Glutamatergic neuron (in vitro differentiated cells): Measurements from ENCODE around the gene CASK. TPM values are rescaled to one million over a fixed set of nuclear protein-coding genes. Genes with fewer than 3 reads are reported as not detected.

Experiments
- DNase-seq: peaks from one replicate; pipeline ENCODE4 v3.0.0; 2022
- H3K27ac Mint-ChIP-seq: one replicate; pipeline ENCODE4 v1.8.0; 2020; ENCODE audit warnings: mild to moderate bottlenecking, mixed read lengths, inconsistent platforms; ENCODE audit not compliant: unreplicated experiment
- H3K27me3 Mint-ChIP-seq: one replicate; pipeline ENCODE4 v1.8.0; 2020; ENCODE audit warnings: mild to moderate bottlenecking, moderate library complexity, mixed read lengths, inconsistent platforms; ENCODE audit not compliant: unreplicated experiment
- H3K36me3 Mint-ChIP-seq: one replicate; pipeline ENCODE4 v1.8.0; 2020; ENCODE audit warnings: mild to moderate bottlenecking, mixed read lengths, inconsistent platforms; ENCODE audit not compliant: unreplicated experiment
- H3K4me1 Mint-ChIP-seq: one replicate; pipeline ENCODE4 v1.8.0; 2020; ENCODE audit warnings: mild to moderate bottlenecking, low read depth, mixed read lengths, inconsistent platforms; ENCODE audit not compliant: unreplicated experiment
- H3K4me3 Mint-ChIP-seq: one replicate; pipeline ENCODE4 v1.8.0; 2020; ENCODE audit warnings: mild to moderate bottlenecking, mixed read lengths, inconsistent platforms; ENCODE audit not compliant: unreplicated experiment
- H3K9me3 Mint-ChIP-seq: one replicate; pipeline ENCODE4 v1.8.0; 2020; ENCODE audit warnings: mild to moderate bottlenecking, moderate library complexity, mixed read lengths, inconsistent platforms; ENCODE audit not compliant: unreplicated experiment
- total RNA-seq: library from RNA; stranded (reverse); fragmentation: NEBNext Ultra II Directional; extraction: Animal tissue kit (Norgen Biotek cat#: 25700); gene quantifications from one replicate; pipeline ENCODE4 v1.2.1, GENCODE V29; 2021; ENCODE audit not compliant: unreplicated experiment
- TF ChIP-seq, protein P1 (sequence below): fragments of 200-600 bp; sonication (generic); IDR thresholded peaks from one replicate; pipeline ENCODE4 v1.5.0; 2021; ENCODE audit not compliant: partially characterized antibody, unreplicated experiment

CASK gene
- total RNA-seq, 1 donor from 2014 or later: 173 TPM

DNA sequence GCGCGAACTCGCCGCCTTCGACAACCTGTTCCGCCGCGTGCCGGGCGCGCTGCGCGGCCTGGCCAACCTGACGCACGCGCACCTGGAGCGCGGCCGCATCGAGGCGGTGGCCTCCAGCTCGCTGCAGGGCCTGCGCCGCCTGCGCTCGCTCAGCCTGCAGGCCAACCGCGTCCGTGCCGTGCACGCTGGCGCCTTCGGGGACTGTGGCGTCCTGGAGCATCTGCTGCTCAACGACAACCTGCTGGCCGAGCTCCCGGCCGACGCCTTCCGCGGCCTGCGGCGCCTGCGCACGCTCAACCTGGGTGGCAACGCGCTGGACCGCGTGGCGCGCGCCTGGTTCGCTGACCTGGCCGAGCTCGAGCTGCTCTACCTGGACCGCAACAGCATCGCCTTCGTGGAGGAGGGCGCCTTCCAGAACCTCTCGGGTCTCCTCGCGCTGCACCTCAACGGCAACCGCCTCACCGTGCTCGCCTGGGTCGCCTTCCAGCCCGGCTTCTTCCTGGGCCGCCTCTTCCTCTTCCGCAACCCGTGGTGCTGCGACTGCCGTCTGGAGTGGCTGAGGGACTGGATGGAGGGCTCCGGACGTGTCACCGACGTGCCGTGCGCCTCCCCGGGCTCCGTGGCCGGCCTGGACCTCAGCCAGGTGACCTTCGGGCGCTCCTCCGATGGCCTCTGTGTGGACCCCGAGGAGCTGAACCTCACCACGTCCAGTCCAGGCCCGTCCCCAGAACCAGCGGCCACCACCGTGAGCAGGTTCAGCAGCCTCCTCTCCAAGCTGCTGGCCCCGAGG lies 449.2 kb downstream of the CASK start:
- Mint-ChIP-seq H3K4me1 (peaks cover 5% of the 10 kb centered on the region), H3K4me3 (no peak overlapping the region), H3K36me3 (no peaks in the 10 kb centered on the region), H3K9me3 (peaks cover 2% of the 10 kb centered on the region), H3K27ac (no peak overlapping the region), H3K27me3 (peaks cover 4% of the 10 kb centered on the region)
- TF ChIP-seq, protein P1, sequence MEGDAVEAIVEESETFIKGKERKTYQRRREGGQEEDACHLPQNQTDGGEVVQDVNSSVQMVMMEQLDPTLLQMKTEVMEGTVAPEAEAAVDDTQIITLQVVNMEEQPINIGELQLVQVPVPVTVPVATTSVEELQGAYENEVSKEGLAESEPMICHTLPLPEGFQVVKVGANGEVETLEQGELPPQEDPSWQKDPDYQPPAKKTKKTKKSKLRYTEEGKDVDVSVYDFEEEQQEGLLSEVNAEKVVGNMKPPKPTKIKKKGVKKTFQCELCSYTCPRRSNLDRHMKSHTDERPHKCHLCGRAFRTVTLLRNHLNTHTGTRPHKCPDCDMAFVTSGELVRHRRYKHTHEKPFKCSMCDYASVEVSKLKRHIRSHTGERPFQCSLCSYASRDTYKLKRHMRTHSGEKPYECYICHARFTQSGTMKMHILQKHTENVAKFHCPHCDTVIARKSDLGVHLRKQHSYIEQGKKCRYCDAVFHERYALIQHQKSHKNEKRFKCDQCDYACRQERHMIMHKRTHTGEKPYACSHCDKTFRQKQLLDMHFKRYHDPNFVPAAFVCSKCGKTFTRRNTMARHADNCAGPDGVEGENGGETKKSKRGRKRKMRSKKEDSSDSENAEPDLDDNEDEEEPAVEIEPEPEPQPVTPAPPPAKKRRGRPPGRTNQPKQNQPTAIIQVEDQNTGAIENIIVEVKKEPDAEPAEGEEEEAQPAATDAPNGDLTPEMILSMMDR: no peak
- DNase-seq: no peak

DNA sequence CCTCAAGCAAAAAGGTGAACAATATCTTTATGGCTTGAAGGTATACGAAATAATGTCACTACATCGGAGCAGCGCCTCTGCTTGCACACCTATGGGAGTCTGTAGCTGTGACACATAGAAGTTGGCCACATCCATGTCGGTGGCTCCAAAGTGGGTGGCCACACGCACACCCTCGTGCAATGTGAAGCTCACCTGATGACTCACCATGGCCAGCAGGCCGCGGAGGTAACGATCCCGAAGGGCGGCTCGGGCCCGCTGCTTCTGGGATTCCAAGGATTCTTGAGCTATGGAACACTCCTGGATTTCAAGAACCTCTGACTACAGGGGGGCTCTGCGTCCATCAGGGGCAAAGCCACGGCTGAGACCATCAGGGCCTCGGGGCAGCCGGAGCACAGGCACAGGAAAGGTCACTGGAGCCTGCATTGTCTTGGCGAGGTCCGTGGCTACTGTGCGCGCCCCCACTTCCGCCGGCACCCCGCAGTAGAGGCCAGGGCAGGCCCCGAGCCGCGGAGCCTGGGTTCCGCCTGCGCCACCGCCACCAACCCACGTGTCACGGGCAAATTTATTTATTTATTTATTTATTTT lies 451.0 kb downstream of the CASK start:
- TF ChIP-seq, protein P1: no peak
- H3K27me3 Mint-ChIP-seq: peaks cover 4% of the 10 kb centered on the region
- H3K9me3 Mint-ChIP-seq: peaks cover 2% of the 10 kb centered on the region
- no peak for DNase-seq
- no peak overlapping the region for H3K4me3 Mint-ChIP-seq
- no peak overlapping the region for H3K27ac Mint-ChIP-seq
- H3K4me1 Mint-ChIP-seq: peaks cover 5% of the 10 kb centered on the region
- no peaks in the 10 kb centered on the region for H3K36me3 Mint-ChIP-seq

DNA sequence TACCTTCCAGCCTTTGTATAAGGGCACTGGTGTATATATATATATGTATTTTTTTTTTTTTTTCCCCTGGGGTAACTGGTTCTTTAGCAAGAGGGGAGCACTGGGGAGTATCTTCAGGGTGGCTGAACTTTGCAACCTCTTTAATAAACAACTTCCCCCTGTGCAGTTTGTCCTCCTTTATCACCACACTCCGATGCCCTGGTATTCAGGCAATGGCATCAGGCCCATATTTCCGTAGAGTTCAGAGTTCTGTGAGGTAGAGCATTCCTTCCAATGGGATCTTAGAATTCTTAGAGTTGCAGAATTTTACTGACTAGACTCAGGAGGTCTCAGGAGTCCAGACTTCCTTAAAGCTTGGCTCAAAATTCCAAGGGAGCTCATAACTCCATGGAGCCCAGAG lies 451.6 kb downstream of the CASK start:
- Mint-ChIP-seq H3K9me3 (peaks cover 2% of the 10 kb centered on the region), H3K27ac (no peak overlapping the region), H3K4me1 (peaks cover 5% of the 10 kb centered on the region), H3K4me3 (no peak overlapping the region), H3K36me3 (no peaks in the 10 kb centered on the region), H3K27me3 (peaks cover 4% of the 10 kb centered on the region)
- TF ChIP-seq, protein P1: no peak
- no peak for DNase-seq

DNA sequence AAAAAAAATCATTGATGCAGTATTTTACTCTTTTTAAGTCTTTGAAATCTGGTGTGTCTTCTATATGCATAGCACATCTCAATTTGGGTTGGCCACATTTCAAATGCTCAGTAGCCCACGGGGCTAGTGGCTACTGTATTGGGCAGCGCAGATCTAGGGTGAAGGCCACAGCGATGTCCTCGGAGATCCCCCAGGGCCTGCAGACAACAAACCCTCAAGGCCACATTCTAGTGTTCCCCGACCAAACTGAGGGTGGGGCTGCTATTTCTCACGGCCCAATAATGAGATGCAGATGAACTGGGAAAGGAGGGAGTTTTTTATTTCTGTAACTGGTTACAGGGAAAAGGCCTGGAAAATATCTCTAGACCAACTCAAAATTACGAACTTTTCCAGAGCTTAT lies 452.6 kb downstream of the CASK start:
- H3K27me3 Mint-ChIP-seq: peaks cover 4% of the 10 kb centered on the region
- DNase-seq: no peak
- no peak overlapping the region for H3K27ac Mint-ChIP-seq
- H3K4me3 Mint-ChIP-seq: no peak overlapping the region
- TF ChIP-seq, protein P1: no peak
- no peaks in the 10 kb centered on the region for H3K36me3 Mint-ChIP-seq
- H3K4me1 Mint-ChIP-seq: peaks cover 5% of the 10 kb centered on the region
- peaks cover 2% of the 10 kb centered on the region for H3K9me3 Mint-ChIP-seq
